K562 (cell line): Measurements from ENCODE around the gene IFNW1. TPM values are rescaled to one million over a fixed set of nuclear protein-coding genes. Genes with fewer than 3 reads are reported as not detected.

Source experiments
- ATAC-seq: fragments of 200-7000 bp; cut with Tn5 transposase; 3 replicates; pipeline ENCODE4 v1.9.1; 2020; ENCODE audit warnings: moderate library complexity
- BruUV-seq: library from RNA; stranded (reverse); fragments of 400-500 nt; replicated peaks from 2 replicates; lab custom pipeline; 2021; lab: Mats Ljungman, UMichigan
- CTCF ChIA-PET: fragments of 300-600 bp; formaldehyde crosslinking; extraction: SDS; loops from one replicate; lab custom pipeline; 2021; ENCODE audit warnings: low intra/inter-chr PET ratio; lab: Yijun Ruan, JAX
- POLR2A ChIA-PET: fragments of 300-600, 350-650 bp; sonication (Branson Sonifier 250); formaldehyde crosslinking; extraction: SDS; loops from one replicate; lab custom pipeline; 2021; ENCODE audit warnings: antibody characterized with exemption, inconsistent platforms; lab: Yijun Ruan, JAX
- DNase-seq, 4 experiments: peaks; one replicate each; pipeline versions ENCODE4 v3.0.0 to v3.0.0-alpha.2; 2011 to 2018; ENCODE audit warnings: low spot score in 3 of 4, mixed read lengths in 3 of 4; ENCODE audit errors: extremely low read depth in 1 of 4
- FAIRE-seq: peaks from 2 replicates; lab custom pipeline; 2011; peaks lifted over from hg19 to GRCh38; lab: Jason Lieb, UNC
- H2AFZ ChIP-seq: 2 replicates; pipeline ENCODE4 v1.6.0; 2011; ENCODE audit warnings: low read depth, low read length, control low read depth, inconsistent platforms
- H3K27ac ChIP-seq: fragments of 200-600 bp; 3 replicates; pipeline ENCODE4 v1.8.0; 2011; ENCODE audit warnings: low read depth, mild to moderate bottlenecking, control low read depth, inconsistent platforms, low read length, moderate library complexity, mixed read lengths; ENCODE audit errors: extremely low read depth
- H3K27me3 ChIP-seq, 2 experiments: fragments of 300-600 bp in 1 of 2; 2 replicates in 1 of 2; 3 replicates in 1 of 2; pipeline versions ENCODE4 v1.6.0 to v1.8.0; 2011; ENCODE audit warnings: inconsistent platforms in 2 of 2, low read length in 2 of 2, mild to moderate bottlenecking in 1 of 2, mixed read lengths in 1 of 2, moderate library complexity in 1 of 2; ENCODE audit not compliant: control insufficient read depth in 2 of 2, insufficient read depth in 2 of 2
- H3K36me3 ChIP-seq: fragments of 300-600 bp; 3 replicates; pipeline ENCODE4 v1.8.0; 2011; ENCODE audit warnings: mild to moderate bottlenecking, low read length, inconsistent platforms; ENCODE audit not compliant: control insufficient read depth, insufficient read depth
- H3K4me1 ChIP-seq, 2 experiments: fragments of 200-600 bp in 1 of 2; replicated peaks in 1 of 2; 2 replicates in 1 of 2; 3 replicates in 1 of 2; pipeline versions ENCODE4 v1.5.1 to v1.8.0; 2011; ENCODE audit warnings: inconsistent platforms in 2 of 2, low read length in 2 of 2, mild to moderate bottlenecking in 1 of 2, mixed read lengths in 1 of 2, moderate library complexity in 1 of 2; ENCODE audit not compliant: control insufficient read depth in 2 of 2, insufficient read depth in 2 of 2
- H3K4me2 ChIP-seq: 2 replicates; pipeline ENCODE4 v1.6.1; 2011; ENCODE audit warnings: low read length, control low read depth, inconsistent platforms, mixed read lengths; ENCODE audit not compliant: insufficient read depth
- H3K4me3 ChIP-seq: fragments of 200-600 bp; sonication (generic), shearing (Covaris generic); 2 replicates; pipeline ENCODE4 v1.5.1; 2016; ENCODE audit warnings: control low read depth, inconsistent platforms
- H3K79me2 ChIP-seq: fragments of 200-600 bp; 3 replicates; pipeline ENCODE4 v1.8.0; 2011; ENCODE audit warnings: low read length, inconsistent platforms; ENCODE audit not compliant: control insufficient read depth, insufficient read depth
- H3K9ac ChIP-seq, 2 experiments: 2 replicates each; pipeline versions ENCODE4 v1.6.0 to v1.6.1; 2011; ENCODE audit warnings: low read depth in 2 of 2, low read length in 2 of 2, control low read depth in 1 of 2, inconsistent platforms in 1 of 2, mild to moderate bottlenecking in 1 of 2, mixed read lengths in 1 of 2; ENCODE audit not compliant: insufficient read depth in 1 of 2
- H3K9me1 ChIP-seq: one replicate; pipeline ENCODE4 v1.6.0; 2011; ENCODE audit warnings: inconsistent platforms, mild to moderate bottlenecking, low read length, moderate library complexity; ENCODE audit not compliant: control insufficient read depth, insufficient read depth
- H3K9me3 ChIP-seq: replicated peaks from 2 replicates; pipeline ENCODE4 v1.5.1; 2011; ENCODE audit warnings: low read depth, low read length, inconsistent platforms; ENCODE audit not compliant: control insufficient read depth, insufficient read depth
- H4K20me1 ChIP-seq: replicated peaks from 2 replicates; pipeline ENCODE4 v1.6.1; 2011; ENCODE audit warnings: low read length, inconsistent platforms, mixed read lengths; ENCODE audit not compliant: control insufficient read depth, insufficient read depth
- CGGBP1 ChIP-seq: fragments of 250-450 bp; sonication (Bioruptor Pico); IDR thresholded peaks from 2 replicates; pipeline ENCODE4 v1.9.0; 2021; ENCODE audit warnings: mild to moderate bottlenecking
- ETV5 ChIP-seq: sonication (generic); formaldehyde crosslinking; IDR thresholded peaks from 2 replicates; pipeline ENCODE4 v1.4.0; 2020; ENCODE audit warnings: low read depth, mild to moderate bottlenecking, missing genetic modification reagents
- HMG20A ChIP-seq: fragments of 450-650 bp; formaldehyde crosslinking; conservative IDR thresholded peaks from 2 replicates; pipeline ENCODE4 v1.4.0; 2020; ENCODE audit warnings: mild to moderate bottlenecking, mixed read lengths
- ILF3 ChIP-seq: fragments of 450-650 bp; IDR thresholded peaks from 2 replicates; pipeline ENCODE4 v1.6.1; 2018; ENCODE audit warnings: antibody characterized with exemption, mild to moderate bottlenecking, moderate library complexity, borderline replicate concordance
- JUNB ChIP-seq: fragments of 450-650 bp; formaldehyde crosslinking; conservative IDR thresholded peaks from 2 replicates; pipeline ENCODE4 v1.4.0; 2020; ENCODE audit warnings: mild to moderate bottlenecking
- MCM7 ChIP-seq, 2 experiments: fragments of 450-650 bp; IDR thresholded peaks; 2 replicates each; pipeline ENCODE4 v1.6.1; 2016 to 2018
- NFE2L1 ChIP-seq: fragments of 450-650 bp; IDR thresholded peaks from 2 replicates; pipeline ENCODE4 v1.6.1; 2016; ENCODE audit warnings: missing genetic modification characterization, low read depth, mild to moderate bottlenecking, missing compliant biosample characterization, moderate library complexity, borderline replicate concordance
- NKRF ChIP-seq: fragments of 450-650 bp; IDR thresholded peaks from 2 replicates; pipeline ENCODE4 v1.6.1; 2016; ENCODE audit warnings: borderline replicate concordance
- NRF1 ChIP-seq, 2 experiments: fragments of 450-650 bp; IDR thresholded peaks in 1 of 2; conservative IDR thresholded peaks in 1 of 2; 2 replicates each; pipeline ENCODE4 v1.6.1; 2014; ENCODE audit warnings: mild to moderate bottlenecking in 2 of 2
- RFX7 ChIP-seq: fragments of 250-450 bp; sonication (Bioruptor Pico); IDR thresholded peaks from 2 replicates; pipeline ENCODE4 v1.5.1; 2021; ENCODE audit warnings: mild to moderate bottlenecking
- YBX1 ChIP-seq: fragments of 450-650 bp; IDR thresholded peaks from 2 replicates; pipeline ENCODE4 v1.7.1; 2016; ENCODE audit warnings: mild to moderate bottlenecking
- ZNF212 ChIP-seq: fragments of 450-650 bp; formaldehyde crosslinking; IDR thresholded peaks from 2 replicates; pipeline ENCODE4 v1.4.0; 2020; ENCODE audit warnings: mild to moderate bottlenecking
- ZNF263 ChIP-seq: sonication (generic); formaldehyde crosslinking; IDR thresholded peaks from 2 replicates; pipeline ENCODE4 v1.8.0; 2022; ENCODE audit warnings: mild to moderate bottlenecking, missing genetic modification reagents, borderline replicate concordance
- ZNF318 ChIP-seq, 2 experiments: fragments of 450-650 bp; IDR thresholded peaks; 2 replicates each; pipeline ENCODE4 v1.6.1; 2016; ENCODE audit warnings: mild to moderate bottlenecking in 2 of 2, borderline replicate concordance in 1 of 2, low read depth in 1 of 2, moderate library complexity in 1 of 2
- WGBS: fragments of 100-300 bp; shearing (Covaris generic); methylation state at CpG from one replicate; pipeline ENCODE4 v1.1.6; 2016; ENCODE audit warnings: low coverage, mixed read lengths; ENCODE audit not compliant: insufficient coverage; ENCODE audit errors: missing lambda C conversion rate; 5-methylcytosine and 5-hydroxymethylcytosine counted together
- in situ Hi-C: fragments of 300-500 bp; cut with MboI; formaldehyde crosslinking; loops from 4 replicates; pipeline ENCODE4 v1.15.0; 2018; ENCODE audit warnings: inconsistent platforms, mixed read lengths
- intact Hi-C: fragments of 100-400 bp; cut with micrococcal nuclease; formaldehyde crosslinking; loops from 2 replicates; pipeline ENCODE4 v1.14.2; 2022
- polyA plus RNA-seq, 8 experiments: library from polyadenylated mRNA; depleted of rRNA in 4 of 8; stranded (reverse) in 5 of 8; unstranded in 3 of 8; fragments of >200 nt; fragmentation: Nextera tagmentation in 2 of 8; fragmentation: Illumina TruSeq in 1 of 8; extraction: Ambion mirVana in 2 of 8; extraction: Trizol in 1 of 8; gene quantifications; 2 replicates each; pipeline versions ENCODE4 v1.2.1 to v1.2.3, GENCODE V29; 2011 to 2014; ENCODE audit warnings: inconsistent platforms in 1 of 8, missing spikeins in 1 of 8
- total RNA-seq, 7 experiments: library from RNA; depleted of rRNA in 6 of 7; stranded (reverse); fragments of >200 nt in 6 of 7; fragmentation: Illumina TruSeq in 2 of 7; extraction: Trizol in 2 of 7; gene quantifications; 2 replicates each; pipeline versions ENCODE4 v1.2.1 to v1.2.3, GENCODE V29; 2011 to 2021; ENCODE audit warnings: low replicate concordance in 1 of 7

IFNW1 gene
- total and polyA plus RNA-seq, 9 of the 15 experiments (the other 6 are each of a cell fraction or from before 2014, with no cell fraction given): not detected

- in situ Hi-C loops: no loop called here
- H3K27ac ChIP-seq: no peak overlapping the region
- ATAC-seq (no peak), DNase-seq (no peak), FAIRE-seq (no peak)
- H3K36me3 ChIP-seq: no peaks in the 10 kb centered on the region
- H3K79me2 ChIP-seq: no peaks in the 10 kb centered on the region
- H3K4me2 ChIP-seq: no peak overlapping the region
- POLR2A ChIA-PET: no interaction called here
- no peaks in the 10 kb centered on the region for H3K4me1 ChIP-seq
- WGBS: no CpG with 5 or more reads among the region's 1 CpG
- no peaks in the 10 kb centered on the region for H3K9me3 ChIP-seq
- BruUV-seq: no TSS peak
- H3K4me3 ChIP-seq: no peak overlapping the region
- CTCF ChIA-PET: no interaction called here
- H3K27me3 ChIP-seq: no peaks in the 10 kb centered on the region
- no peak overlapping the region for H3K9ac ChIP-seq
- H4K20me1 ChIP-seq: no peaks in the 10 kb centered on the region
- no peaks in the 10 kb centered on the region for H3K9me1 ChIP-seq
- no peak overlapping the region for H2AFZ ChIP-seq
- intact Hi-C loops: no loop called here
- TF ChIP-seq ZNF318 (IDR thresholded peaks at IDR 0.05; ENCODE audit: borderline replicate concordance in 1 of 2, low read depth in 1 of 2) (no peak), CGGBP1 (CRISPR knock-in tag) (no peak), NFE2L1 (tag) (no peak), MCM7 (IDR thresholded peaks at IDR 0.05) (no peak), ILF3 (no peak), YBX1 (no peak), NRF1 (conservative IDR thresholded peaks at IDR 0.05 in 1 of 2, IDR thresholded peaks at IDR 0.05 in 1 of 2) (no peak), JUNB (CRISPR knock-in tag) (no peak), ZNF263 (CRISPR knock-in tag) (no peak), ETV5 (no peak), HMG20A (CRISPR knock-in tag) (no peak), ZNF212 (CRISPR knock-in tag) (no peak), NKRF (no peak), RFX7 (CRISPR knock-in tag) (no peak)
Observed at GRCh38 chr9:21104787-21105186, 36.8 kb downstream of the IFNW1 start.
